Endothelial cell of umbilical vein (primary cell): ENCODE measurements around the gene PTCHD1. TPM values are rescaled to one million over a fixed set of nuclear protein-coding genes. Genes with fewer than 3 reads are reported as not detected.

Experiments
- BruUV-seq: library from RNA; stranded (reverse); fragments of 400-500 nt; replicated peaks from 2 replicates; lab custom pipeline; 2021; lab: Mats Ljungman, UMichigan
- CTCF ChIA-PET: fragments of 300-600, 350-600 bp; sonication (Branson Sonifier 250); formaldehyde crosslinking; loops from one replicate; lab custom pipeline; 2021; ENCODE audit warnings: antibody characterized with exemption, inconsistent platforms; lab: Charles Lee
- POLR2A ChIA-PET: fragments of 300-600, 350-600 bp; sonication (Branson Sonifier 250); formaldehyde crosslinking; loops from one replicate; lab custom pipeline; 2021; ENCODE audit warnings: antibody characterized with exemption, inconsistent platforms; lab: Charles Lee
- DNase-seq: peaks from one replicate; pipeline ENCODE4 v3.0.0-alpha.2; 2011; ENCODE audit warnings: low read depth, low spot score
- FAIRE-seq: peaks from 2 replicates; lab custom pipeline; 2011; peaks lifted over from hg19 to GRCh38; lab: Jason Lieb, UNC
- H2AFZ ChIP-seq: 2 replicates; pipeline ENCODE4 v1.6.0; 2012; ENCODE audit warnings: low read depth, low read length, control low read depth, inconsistent platforms
- H3K27ac ChIP-seq: 2 replicates; pipeline ENCODE4 v1.5.1; 2011; ENCODE audit warnings: low read depth, mild to moderate bottlenecking, control low read depth, low read length, moderate library complexity; ENCODE audit not compliant: insufficient read depth
- H3K27me3 ChIP-seq, 2 experiments: 2 replicates each; pipeline versions ENCODE4 v1.6.0 to v1.6.1; 2011; ENCODE audit warnings: low read length in 2 of 2, mixed read lengths in 1 of 2; ENCODE audit not compliant: control insufficient read depth in 2 of 2, insufficient read depth in 2 of 2
- H3K36me3 ChIP-seq, 2 experiments: 2 replicates in 1 of 2; 3 replicates in 1 of 2; pipeline ENCODE4 v1.5.1; 2011; ENCODE audit warnings: low read length in 2 of 2, mild to moderate bottlenecking in 1 of 2, moderate library complexity in 1 of 2; ENCODE audit not compliant: control insufficient read depth in 2 of 2, insufficient read depth in 2 of 2; ENCODE audit errors: extremely low read depth in 1 of 2
- H3K4me1 ChIP-seq: 3 replicates; pipeline ENCODE4 v1.5.1; 2011; ENCODE audit warnings: mild to moderate bottlenecking, low read length; ENCODE audit not compliant: control insufficient read depth, insufficient read depth; ENCODE audit errors: extremely low read depth
- H3K4me2 ChIP-seq: 2 replicates; pipeline ENCODE4 v1.6.1; 2011; ENCODE audit warnings: low read length, control low read depth, mixed read lengths; ENCODE audit not compliant: insufficient read depth
- H3K4me3 ChIP-seq, 3 experiments: fragments of 200-600 bp in 1 of 3; sonication (generic), shearing (Covaris generic) in 1 of 3; replicated peaks in 1 of 3; 2 replicates each; pipeline ENCODE4 v1.5.1; 2011 to 2016; ENCODE audit warnings: control low read depth in 3 of 3, low read length in 3 of 3, mild to moderate bottlenecking in 2 of 3, inconsistent platforms in 1 of 3, low read depth in 1 of 3, moderate library complexity in 1 of 3; ENCODE audit not compliant: insufficient read depth in 1 of 3
- H3K79me2 ChIP-seq: 2 replicates; pipeline ENCODE4 v1.6.0; 2012; ENCODE audit warnings: low read length, inconsistent platforms; ENCODE audit not compliant: control insufficient read depth, insufficient read depth
- H3K9ac ChIP-seq: replicated peaks from 2 replicates; pipeline ENCODE3; 2011; ENCODE audit warnings: low read length, control low read depth; ENCODE audit not compliant: insufficient read depth; ENCODE audit errors: extremely low read depth
- H3K9me1 ChIP-seq: replicated peaks from 3 replicates; pipeline ENCODE4 v1.6.0; 2011; ENCODE audit warnings: mild to moderate bottlenecking, low read length; ENCODE audit not compliant: control insufficient read depth, insufficient read depth; ENCODE audit errors: extremely low read depth
- H3K9me3 ChIP-seq: replicated peaks from 2 replicates; pipeline ENCODE4 v1.5.1; 2012; ENCODE audit warnings: low read length, inconsistent platforms; ENCODE audit not compliant: control insufficient read depth, insufficient read depth
- H4K20me1 ChIP-seq: replicated peaks from 2 replicates; pipeline ENCODE3; 2011; ENCODE audit warnings: mild to moderate bottlenecking, low read length; ENCODE audit not compliant: control insufficient read depth, insufficient read depth; ENCODE audit errors: extremely low read depth
- EZH2 ChIP-seq: IDR thresholded peaks from 2 replicates; pipeline ENCODE4 v1.6.1; 2012; ENCODE audit warnings: borderline replicate concordance, low read depth, mild to moderate bottlenecking, moderate library complexity, low read length, inconsistent platforms; ENCODE audit not compliant: severe bottlenecking
- FOS ChIP-seq: IDR thresholded peaks from 2 replicates; pipeline ENCODE4 v1.6.1; 2011; ENCODE audit warnings: mild to moderate bottlenecking, low read length, moderate library complexity, borderline replicate concordance; ENCODE audit not compliant: insufficient read depth
- GATA2 ChIP-seq: IDR thresholded peaks from 2 replicates; pipeline ENCODE4 v1.7.0; 2011; ENCODE audit warnings: low read depth, mild to moderate bottlenecking, moderate library complexity, mixed read lengths, low read length; ENCODE audit not compliant: insufficient read length, insufficient read depth
- JUN ChIP-seq: IDR thresholded peaks from 2 replicates; pipeline ENCODE4 v1.6.1; 2011; ENCODE audit warnings: borderline replicate concordance, low read depth; ENCODE audit not compliant: insufficient read length, insufficient read depth
- MYC ChIP-seq: IDR thresholded peaks from one replicate; pipeline ENCODE4 v1.6.1; 2011; ENCODE audit warnings: mild to moderate bottlenecking, low read depth, low read length
- POLR2A ChIP-seq: IDR thresholded peaks from 2 replicates; pipeline ENCODE4 v1.6.1; 2012; ENCODE audit warnings: low read depth, mild to moderate bottlenecking, control low read depth, low read length
- POLR2AphosphoS5 ChIP-seq: IDR thresholded peaks from 2 replicates; pipeline ENCODE4 v1.6.1; 2012; ENCODE audit warnings: low read depth, mild to moderate bottlenecking, control low read depth, low read length, moderate library complexity; ENCODE audit not compliant: insufficient read depth
- dilution Hi-C: fragments of 300-500 bp; cut with MboI; formaldehyde crosslinking; loops from one replicate; pipeline ENCODE4 v1.15.0; 2019; ENCODE audit warnings: low sequenced_read_pairs; ENCODE audit not compliant: extremely low pct_ligation_motif_present
- intact Hi-C: fragments of 100-400 bp; cut with micrococcal nuclease; formaldehyde crosslinking; loops from one replicate; pipeline ENCODE4 v1.10.0; 2022
- polyA plus RNA-seq, 4 experiments: library from polyadenylated mRNA; depleted of rRNA in 3 of 4; stranded (reverse) in 3 of 4; unstranded in 1 of 4; fragments of >200 nt; gene quantifications; 2 replicates each; pipeline versions ENCODE4 v1.2.1 to v1.2.3, GENCODE V29; 2011 to 2012; ENCODE audit warnings: missing spikeins in 1 of 4
- total RNA-seq: library from RNA; stranded (reverse); gene quantifications from 2 replicates; pipeline ENCODE4 v1.2.3, GENCODE V29; 2021
- TF ChIP-seq, protein P1 (sequence below): IDR thresholded peaks from 2 replicates; pipeline ENCODE4 v1.6.1; 2011; ENCODE audit not compliant: insufficient read depth, insufficient read length
- TF ChIP-seq, protein P2 (sequence below), 2 donors: IDR thresholded peaks; 1 replicate in 1 of 2; 2 replicates in 1 of 2; pipeline ENCODE4 v1.5.1; 2011; ENCODE audit warnings: low read length in 2 of 2, mild to moderate bottlenecking in 2 of 2, moderate library complexity in 2 of 2, control low read depth in 1 of 2, inconsistent platforms in 1 of 2, low read depth in 1 of 2; ENCODE audit not compliant: insufficient read depth in 1 of 2; ENCODE audit errors: extremely low read depth in 1 of 2

The PTCHD1 gene
- total and polyA plus RNA-seq, 2 donors (not counting 3 experiments of a cell fraction or from before 2014, with no cell fraction given): not detected

DNA sequence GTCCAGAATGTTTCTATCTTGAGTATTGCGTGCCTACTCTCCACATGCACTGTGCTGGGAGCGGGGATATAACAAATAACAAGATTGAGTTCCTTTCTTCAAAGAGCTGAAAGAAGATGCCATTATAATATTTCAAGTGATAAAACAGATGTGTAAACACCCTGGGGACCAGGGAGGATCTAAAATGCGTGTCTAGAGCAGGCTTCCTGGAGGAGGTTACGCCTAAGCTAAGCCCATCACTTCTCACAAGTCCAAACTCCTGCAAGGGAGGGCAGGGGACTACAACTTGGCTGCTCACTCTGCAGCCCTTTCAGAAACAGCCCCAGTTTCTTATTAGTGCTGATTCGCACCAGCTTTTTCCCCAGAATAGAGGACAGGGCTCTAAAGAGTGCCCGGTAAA lies 21.5 kb downstream of the PTCHD1 start:
- intact Hi-C loops: no loop called here
- Histone ChIP-seq H3K27ac (no peak overlapping the region), H3K9ac (no peak overlapping the region), H3K36me3 (no peaks in the 10 kb centered on the region), H3K4me3 (no peak overlapping the region), H3K4me1 (no peaks in the 10 kb centered on the region), H4K20me1 (no peaks in the 10 kb centered on the region), H3K27me3 (no peaks in the 10 kb centered on the region), H3K79me2 (no peaks in the 10 kb centered on the region), H3K9me1 (no peaks in the 10 kb centered on the region), H3K4me2 (no peak overlapping the region), H3K9me3 (no peaks in the 10 kb centered on the region), H2AFZ (no peak overlapping the region)
- DNase-seq (no peak), FAIRE-seq (no peak)
- dilution Hi-C loops: no loop called here
- ChIA-PET CTCF (no interaction called here), POLR2A (no interaction called here)
- BruUV-seq: no TSS peak
- TF ChIP-seq EZH2 (no peak), MYC (no peak), POLR2A (no peak), POLR2AphosphoS5 (no peak)

DNA sequence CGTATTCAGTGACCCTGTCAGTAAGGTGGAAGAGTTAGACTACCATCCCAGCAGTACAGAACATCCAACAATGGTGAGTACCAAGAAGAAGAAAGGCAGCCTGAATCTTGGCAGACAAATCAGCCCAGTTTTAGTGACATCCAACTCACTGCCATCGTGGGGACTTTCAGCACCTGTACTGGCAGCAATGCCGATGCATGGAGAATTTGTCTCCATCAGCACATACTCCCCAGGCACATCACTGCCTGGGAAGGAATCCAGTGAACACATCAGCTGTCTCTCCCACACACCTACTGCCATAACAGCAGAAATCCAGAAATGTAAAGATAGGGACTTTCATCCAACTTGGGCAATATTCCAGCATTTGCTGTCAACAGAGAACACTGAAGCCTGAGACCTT lies 29.8 kb downstream of the PTCHD1 start:
- ChIA-PET CTCF (no interaction called here), POLR2A (no interaction called here)
- Histone ChIP-seq H3K9me3 (no peaks in the 10 kb centered on the region), H3K4me2 (no peak overlapping the region), H3K27ac (no peak overlapping the region), H2AFZ (no peak overlapping the region), H3K27me3 (no peaks in the 10 kb centered on the region), H3K9ac (no peak overlapping the region), H3K79me2 (no peaks in the 10 kb centered on the region), H3K36me3 (no peaks in the 10 kb centered on the region), H3K4me3 (no peak overlapping the region), H4K20me1 (no peaks in the 10 kb centered on the region), H3K4me1 (no peaks in the 10 kb centered on the region), H3K9me1 (no peaks in the 10 kb centered on the region)
- no TSS peak for BruUV-seq
- FAIRE-seq (no peak), DNase-seq (no peak)
- dilution Hi-C loops: no loop called here
- intact Hi-C loops: no loop called here
- no peak for TF ChIP-seq FOS
- no peak for TF ChIP-seq GATA2
- TF ChIP-seq EZH2: no peak
- TF ChIP-seq, protein P1, sequence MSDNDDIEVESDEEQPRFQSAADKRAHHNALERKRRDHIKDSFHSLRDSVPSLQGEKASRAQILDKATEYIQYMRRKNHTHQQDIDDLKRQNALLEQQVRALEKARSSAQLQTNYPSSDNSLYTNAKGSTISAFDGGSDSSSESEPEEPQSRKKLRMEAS: no peak
- no peak for TF ChIP-seq JUN
- TF ChIP-seq POLR2A: no peak
- TF ChIP-seq, protein P2, sequence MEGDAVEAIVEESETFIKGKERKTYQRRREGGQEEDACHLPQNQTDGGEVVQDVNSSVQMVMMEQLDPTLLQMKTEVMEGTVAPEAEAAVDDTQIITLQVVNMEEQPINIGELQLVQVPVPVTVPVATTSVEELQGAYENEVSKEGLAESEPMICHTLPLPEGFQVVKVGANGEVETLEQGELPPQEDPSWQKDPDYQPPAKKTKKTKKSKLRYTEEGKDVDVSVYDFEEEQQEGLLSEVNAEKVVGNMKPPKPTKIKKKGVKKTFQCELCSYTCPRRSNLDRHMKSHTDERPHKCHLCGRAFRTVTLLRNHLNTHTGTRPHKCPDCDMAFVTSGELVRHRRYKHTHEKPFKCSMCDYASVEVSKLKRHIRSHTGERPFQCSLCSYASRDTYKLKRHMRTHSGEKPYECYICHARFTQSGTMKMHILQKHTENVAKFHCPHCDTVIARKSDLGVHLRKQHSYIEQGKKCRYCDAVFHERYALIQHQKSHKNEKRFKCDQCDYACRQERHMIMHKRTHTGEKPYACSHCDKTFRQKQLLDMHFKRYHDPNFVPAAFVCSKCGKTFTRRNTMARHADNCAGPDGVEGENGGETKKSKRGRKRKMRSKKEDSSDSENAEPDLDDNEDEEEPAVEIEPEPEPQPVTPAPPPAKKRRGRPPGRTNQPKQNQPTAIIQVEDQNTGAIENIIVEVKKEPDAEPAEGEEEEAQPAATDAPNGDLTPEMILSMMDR (IDR thresholded peaks at IDR 0.05; ENCODE audit: extremely low read depth in 1 of 2, insufficient read depth in 1 of 2, low read depth in 1 of 2, low read length in 2 of 2): no peak
- no peak for TF ChIP-seq MYC
- TF ChIP-seq POLR2AphosphoS5: no peak
